Endodermal cell (in vitro differentiated cells): ENCODE results near the gene CENPP. TPM values are rescaled to one million over a fixed set of nuclear protein-coding genes. Genes with fewer than 3 reads are reported as not detected.
A peak's percentile ranks its signal among the peaks of the same experiment; 100 is the strongest.

Source experiments
- DNase-seq: peaks from one replicate; pipeline ENCODE4 v3.0.0-alpha.2; 2017
- H3K27ac ChIP-seq: 2 replicates; pipeline ENCODE4 v1.5.1; 2013; ENCODE audit warnings: mild to moderate bottlenecking, low read depth, low read length, moderate library complexity
- H3K27me3 ChIP-seq: 2 replicates; pipeline ENCODE4 v1.6.1; 2013; ENCODE audit warnings: mild to moderate bottlenecking, low read length, moderate library complexity; ENCODE audit not compliant: insufficient read depth, control insufficient read depth, poor library complexity, severe bottlenecking
- H3K36me3 ChIP-seq: 2 replicates; pipeline ENCODE4 v1.7.0; 2013; ENCODE audit warnings: mild to moderate bottlenecking, low read length, moderate library complexity; ENCODE audit not compliant: control insufficient read depth, insufficient read depth
- H3K4me1 ChIP-seq: one replicate; pipeline ENCODE4 v1.7.0; 2013; ENCODE audit warnings: low read length; ENCODE audit not compliant: control insufficient read depth, insufficient read depth
- H3K4me3 ChIP-seq: 2 replicates; pipeline ENCODE4 v1.5.1; 2013; ENCODE audit warnings: mild to moderate bottlenecking, low read length, moderate library complexity
- H3K9ac ChIP-seq: 2 replicates; pipeline ENCODE4 v1.6.1; 2013; ENCODE audit warnings: mild to moderate bottlenecking, low read length, moderate library complexity; ENCODE audit not compliant: poor library complexity, severe bottlenecking; ENCODE audit errors: extremely low read depth
- H3K9me3 ChIP-seq: 2 replicates; pipeline ENCODE4 v1.6.1; 2013; ENCODE audit warnings: mild to moderate bottlenecking, low read length, moderate library complexity; ENCODE audit not compliant: control insufficient read depth
- H3K27ac Mint-ChIP-seq: 2 replicates; pipeline ENCODE4 v1.8.0; 2020; ENCODE audit warnings: mixed read lengths
- H3K27me3 Mint-ChIP-seq: 2 replicates; pipeline ENCODE4 v1.8.0; 2021; ENCODE audit warnings: mild to moderate bottlenecking, mixed read lengths; ENCODE audit not compliant: insufficient read depth
- H3K36me3 Mint-ChIP-seq: 2 replicates; pipeline ENCODE4 v1.8.0; 2020; ENCODE audit warnings: low read depth, mixed read lengths
- H3K4me1 Mint-ChIP-seq: 2 replicates; pipeline ENCODE4 v1.8.0; 2020; ENCODE audit warnings: mixed read lengths
- H3K4me3 Mint-ChIP-seq: 2 replicates; pipeline ENCODE4 v1.8.0; 2020; ENCODE audit warnings: mild to moderate bottlenecking, moderate library complexity, mixed read lengths
- H3K9me3 Mint-ChIP-seq: 2 replicates; pipeline ENCODE4 v1.8.0; 2020; ENCODE audit warnings: mild to moderate bottlenecking, mixed read lengths
- CTCF ChIP-seq: fragments of 200-600 bp; sonication (generic); conservative IDR thresholded peaks from 2 replicates; pipeline ENCODE4 v1.5.0; 2021; ENCODE audit warnings: antibody characterized with exemption, mild to moderate bottlenecking
- WGBS, 2 experiments: methylation state at CpG; one replicate each; pipeline versions ENCODE4 v1.1.5 to v1.1.7; 2013; ENCODE audit warnings: missing lambda C conversion rate in 2 of 2, mixed read lengths in 1 of 2; ENCODE audit not compliant: insufficient coverage in 1 of 2, insufficient read length in 1 of 2; 5-methylcytosine and 5-hydroxymethylcytosine counted together
- total RNA-seq, 2 donors: library from RNA; stranded (reverse); fragmentation: NEBNext Ultra II Directional in 1 of 2; extraction: Animal tissue kit (Norgen Biotek cat#: 25700) in 1 of 2; gene quantifications; 2 replicates in 1 of 2; 3 replicates in 1 of 2; pipeline ENCODE4 v1.2.1, GENCODE V29; 2021

CENPP gene
- total RNA-seq, 2 donors from 2014 or later, result 8.2 to 9.2 TPM

GRCh38 chr9:92614123-92614510 lies 288.4 kb downstream of the CENPP start:
- no peak for DNase-seq
- Histone ChIP-seq H3K4me1 (no peaks in the 10 kb centered on the region), H3K9me3 (no peaks in the 10 kb centered on the region), H3K9ac (no peak overlapping the region), H3K36me3 (peaks cover 39% of the 10 kb centered on the region), H3K27me3 (no peaks in the 10 kb centered on the region), H3K27ac (no peak overlapping the region), H3K4me3 (no peak overlapping the region)
- Mint-ChIP-seq H3K4me3 (no peak overlapping the region), H3K27ac (no peak overlapping the region), H3K27me3 (no peaks in the 10 kb centered on the region), H3K9me3 (no peaks in the 10 kb centered on the region), H3K36me3 (peaks cover 54% of the 10 kb centered on the region), H3K4me1 (peaks cover 9% of the 10 kb centered on the region)
- WGBS, 2 experiments, result 94 to 100% methylated on average over 5 to 9 of the region's 9 CpGs
- no peak for TF ChIP-seq CTCF

- no peak for TF ChIP-seq CTCF
- H3K36me3 ChIP-seq, result peaks cover 42% of the 10 kb centered on the region
- H3K27ac ChIP-seq, result no peak overlapping the region
- no peak for DNase-seq
- no peaks in the 10 kb centered on the region for H3K9me3 ChIP-seq
- H3K4me3 ChIP-seq, result no peak overlapping the region
- Mint-ChIP-seq H3K9me3 (no peaks in the 10 kb centered on the region), H3K4me1 (peaks cover 9% of the 10 kb centered on the region), H3K27ac (peak overlapping the region; percentile 38), H3K27me3 (no peaks in the 10 kb centered on the region), H3K4me3 (no peak overlapping the region), H3K36me3 (peaks cover 54% of the 10 kb centered on the region)
- no peaks in the 10 kb centered on the region for H3K27me3 ChIP-seq
- no peak overlapping the region for H3K9ac ChIP-seq
- no peaks in the 10 kb centered on the region for H3K4me1 ChIP-seq
- 91 to 97% methylated on average over 12 to 17 of the region's 17 CpGs for WGBS, 2 experiments
Measured at GRCh38 chr9:92614763-92615461, 289.2 kb downstream of the CENPP start.

GRCh38 chr9:92615790-92616189 lies 290.0 kb downstream of the CENPP start:
- H3K27me3 Mint-ChIP-seq, result no peaks in the 10 kb centered on the region
- no peak overlapping the region for H3K27ac ChIP-seq
- no peak overlapping the region for H3K4me3 ChIP-seq
- no peak for DNase-seq
- peak overlapping the region; percentile 65 for H3K27ac Mint-ChIP-seq
- 95% methylated on average over 10 to 13 of the region's 13 CpGs for WGBS, 2 experiments
- H3K4me1 ChIP-seq, result no peaks in the 10 kb centered on the region
- H3K9ac ChIP-seq, result no peak overlapping the region
- H3K36me3 ChIP-seq, result peaks cover 48% of the 10 kb centered on the region
- H3K9me3 Mint-ChIP-seq, result no peaks in the 10 kb centered on the region
- no peak overlapping the region for H3K4me3 Mint-ChIP-seq
- H3K9me3 ChIP-seq, result no peaks in the 10 kb centered on the region
- H3K36me3 Mint-ChIP-seq, result peaks cover 54% of the 10 kb centered on the region
- no peak for TF ChIP-seq CTCF
- H3K27me3 ChIP-seq, result no peaks in the 10 kb centered on the region
- peaks cover 9% of the 10 kb centered on the region for H3K4me1 Mint-ChIP-seq
